Neural cell (in vitro differentiated cells): ENCODE measurements around the gene ADCY4. TPM values are rescaled to one million over a fixed set of nuclear protein-coding genes. Genes with fewer than 3 reads are reported as not detected.

ENCODE experiments used
- H2AFZ ChIP-seq: fragments of 200-600, 300-800 bp; sonication (generic), shearing (Covaris generic); 2 replicates; pipeline ENCODE4 v1.6.0; 2014; ENCODE audit warnings: low read depth, mild to moderate bottlenecking, antibody characterized with exemption, low read length, moderate library complexity
- H3F3A ChIP-seq: fragments of 200-600 bp; shearing (Covaris generic); 2 replicates; pipeline ENCODE4 v1.6.1; 2016; ENCODE audit warnings: mild to moderate bottlenecking, moderate library complexity, mixed read lengths, antibody characterized with exemption, low read length; ENCODE audit not compliant: insufficient read depth, poor library complexity, severe bottlenecking
- H3K27ac ChIP-seq: fragments of 200-600, 300-800 bp; sonication (generic), shearing (Covaris generic); 2 replicates; pipeline ENCODE4 v1.5.1; 2014; ENCODE audit warnings: mild to moderate bottlenecking, low read length, moderate library complexity
- H3K27me3 ChIP-seq: fragments of 300-800, 200-600 bp; sonication (generic), shearing (Covaris generic); 2 replicates; pipeline ENCODE4 v1.6.0; 2014; ENCODE audit warnings: mild to moderate bottlenecking, low read depth, low read length, moderate library complexity; ENCODE audit not compliant: insufficient read depth
- H3K36me3 ChIP-seq: fragments of 300-800, 200-600 bp; sonication (generic), shearing (Covaris generic); 2 replicates; pipeline ENCODE4 v1.5.1; 2014; ENCODE audit warnings: mild to moderate bottlenecking, antibody characterized with exemption, low read length, moderate library complexity; ENCODE audit not compliant: insufficient read depth
- H3K4me2 ChIP-seq: fragments of 300-800, 200-600 bp; sonication (generic), shearing (Covaris generic); 2 replicates; pipeline ENCODE4 v1.6.0; 2014; ENCODE audit warnings: mild to moderate bottlenecking, low read length
- H3K4me3 ChIP-seq: fragments of 300-800, 200-600 bp; sonication (generic), shearing (Covaris generic); 2 replicates; pipeline ENCODE4 v1.5.1; 2014; ENCODE audit warnings: mild to moderate bottlenecking, low read length, moderate library complexity
- H3K79me2 ChIP-seq: fragments of 200-600 bp; shearing (Covaris generic); replicated peaks from 2 replicates; pipeline ENCODE4 v1.6.0; 2014; ENCODE audit warnings: mild to moderate bottlenecking, low read length, moderate library complexity; ENCODE audit not compliant: insufficient read depth
- H3K9ac ChIP-seq: fragments of 300-800, 200-600 bp; sonication (generic), shearing (Covaris generic); 2 replicates; pipeline ENCODE4 v1.6.1; 2016; ENCODE audit warnings: mild to moderate bottlenecking, low read length, mixed read lengths
- H3K9me2 ChIP-seq: fragments of 200-600 bp; shearing (Covaris generic); 2 replicates; pipeline ENCODE4 v1.6.1; 2016; ENCODE audit warnings: mild to moderate bottlenecking, low read length, mixed read lengths; ENCODE audit not compliant: insufficient read depth
- H3K9me3 ChIP-seq: fragments of 200-600, 300-800 bp; sonication (generic), shearing (Covaris generic); 2 replicates; pipeline ENCODE4 v1.6.1; 2016; ENCODE audit warnings: mild to moderate bottlenecking, mixed run types, low read length, moderate library complexity, mixed read lengths
- H4K20me1 ChIP-seq: fragments of 200-600 bp; shearing (Covaris generic); 2 replicates; pipeline ENCODE4 v1.6.1; 2016; ENCODE audit warnings: mild to moderate bottlenecking, mixed run types; ENCODE audit not compliant: insufficient read depth
- EP300 ChIP-seq: fragments of 450-650 bp; conservative IDR thresholded peaks from 2 replicates; pipeline ENCODE4 v1.6.1; 2014; ENCODE audit warnings: antibody characterized with exemption, mild to moderate bottlenecking, moderate library complexity; ENCODE audit not compliant: poor library complexity, severe bottlenecking
- EZH2 ChIP-seq: fragments of 200-600, 300-800 bp; shearing (Covaris generic), sonication (generic); IDR thresholded peaks from 2 replicates; pipeline ENCODE4 v1.6.1; 2014; ENCODE audit warnings: antibody characterized with exemption, low read length, borderline replicate concordance, mild to moderate bottlenecking; ENCODE audit not compliant: insufficient read depth, poor library complexity, severe bottlenecking
- MXI1 ChIP-seq: fragments of 450-650 bp; conservative IDR thresholded peaks from 2 replicates; pipeline ENCODE4 v1.6.1; 2014; ENCODE audit warnings: antibody characterized with exemption, mild to moderate bottlenecking; ENCODE audit not compliant: poor library complexity, severe bottlenecking
- POLR2AphosphoS5 ChIP-seq: IDR thresholded peaks from 2 replicates; pipeline ENCODE4 v1.6.1; 2012
- RAD21 ChIP-seq: fragments of 450-650 bp; conservative IDR thresholded peaks from 2 replicates; pipeline ENCODE4 v1.6.1; 2014; ENCODE audit warnings: antibody characterized with exemption, mild to moderate bottlenecking, moderate library complexity
- SMC3 ChIP-seq: fragments of 450-650 bp; conservative IDR thresholded peaks from 2 replicates; pipeline ENCODE4 v1.6.1; 2014; ENCODE audit warnings: antibody characterized with exemption, mild to moderate bottlenecking, moderate library complexity; ENCODE audit not compliant: poor library complexity
- TAF1 ChIP-seq: IDR thresholded peaks from 2 replicates; pipeline ENCODE4 v1.6.1; 2012; ENCODE audit warnings: low read depth
- polyA plus RNA-seq: library from polyadenylated mRNA; depleted of rRNA; stranded (reverse); fragments of >200 nt; gene quantifications from 2 replicates; pipeline ENCODE4 v1.2.3, GENCODE V29; 2014
- TF ChIP-seq, protein P1 (sequence below): fragments of 450-650 bp; IDR thresholded peaks from 2 replicates; pipeline ENCODE4 v1.5.1; 2014; ENCODE audit warnings: antibody characterized with exemption, mild to moderate bottlenecking, moderate library complexity; ENCODE audit not compliant: poor library complexity, severe bottlenecking
- TF ChIP-seq, protein P2 (sequence below): IDR thresholded peaks from 2 replicates; pipeline ENCODE4 v1.6.1; 2012; ENCODE audit warnings: borderline replicate concordance

Gene ADCY4
- polyA plus RNA-seq, 1 donor from 2014 or later: not detected

- H3K4me3 ChIP-seq: no peak overlapping the region
- H3K36me3 ChIP-seq: no peaks in the 10 kb centered on the region
- H3F3A ChIP-seq: no peaks in the 10 kb centered on the region
- TF ChIP-seq MXI1 (no peak), POLR2AphosphoS5 (no peak), EZH2 (no peak), SMC3 (no peak), RAD21 (no peak), TAF1 (no peak)
- TF ChIP-seq, protein P1, sequence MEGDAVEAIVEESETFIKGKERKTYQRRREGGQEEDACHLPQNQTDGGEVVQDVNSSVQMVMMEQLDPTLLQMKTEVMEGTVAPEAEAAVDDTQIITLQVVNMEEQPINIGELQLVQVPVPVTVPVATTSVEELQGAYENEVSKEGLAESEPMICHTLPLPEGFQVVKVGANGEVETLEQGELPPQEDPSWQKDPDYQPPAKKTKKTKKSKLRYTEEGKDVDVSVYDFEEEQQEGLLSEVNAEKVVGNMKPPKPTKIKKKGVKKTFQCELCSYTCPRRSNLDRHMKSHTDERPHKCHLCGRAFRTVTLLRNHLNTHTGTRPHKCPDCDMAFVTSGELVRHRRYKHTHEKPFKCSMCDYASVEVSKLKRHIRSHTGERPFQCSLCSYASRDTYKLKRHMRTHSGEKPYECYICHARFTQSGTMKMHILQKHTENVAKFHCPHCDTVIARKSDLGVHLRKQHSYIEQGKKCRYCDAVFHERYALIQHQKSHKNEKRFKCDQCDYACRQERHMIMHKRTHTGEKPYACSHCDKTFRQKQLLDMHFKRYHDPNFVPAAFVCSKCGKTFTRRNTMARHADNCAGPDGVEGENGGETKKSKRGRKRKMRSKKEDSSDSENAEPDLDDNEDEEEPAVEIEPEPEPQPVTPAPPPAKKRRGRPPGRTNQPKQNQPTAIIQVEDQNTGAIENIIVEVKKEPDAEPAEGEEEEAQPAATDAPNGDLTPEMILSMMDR: no peak
- H3K4me2 ChIP-seq: no peak overlapping the region
- no peaks in the 10 kb centered on the region for H4K20me1 ChIP-seq
- H3K27me3 ChIP-seq: no peaks in the 10 kb centered on the region
- no peaks in the 10 kb centered on the region for H3K79me2 ChIP-seq
- H3K9ac ChIP-seq: no peak overlapping the region
- no peaks in the 10 kb centered on the region for H3K9me3 ChIP-seq
- no peak overlapping the region for H3K27ac ChIP-seq
- H3K9me2 ChIP-seq: no peaks in the 10 kb centered on the region
- no peak overlapping the region for H2AFZ ChIP-seq
Measured at GRCh38 chr14:24382064-24382371, 47.1 kb upstream of the ADCY4 start.

DNA sequence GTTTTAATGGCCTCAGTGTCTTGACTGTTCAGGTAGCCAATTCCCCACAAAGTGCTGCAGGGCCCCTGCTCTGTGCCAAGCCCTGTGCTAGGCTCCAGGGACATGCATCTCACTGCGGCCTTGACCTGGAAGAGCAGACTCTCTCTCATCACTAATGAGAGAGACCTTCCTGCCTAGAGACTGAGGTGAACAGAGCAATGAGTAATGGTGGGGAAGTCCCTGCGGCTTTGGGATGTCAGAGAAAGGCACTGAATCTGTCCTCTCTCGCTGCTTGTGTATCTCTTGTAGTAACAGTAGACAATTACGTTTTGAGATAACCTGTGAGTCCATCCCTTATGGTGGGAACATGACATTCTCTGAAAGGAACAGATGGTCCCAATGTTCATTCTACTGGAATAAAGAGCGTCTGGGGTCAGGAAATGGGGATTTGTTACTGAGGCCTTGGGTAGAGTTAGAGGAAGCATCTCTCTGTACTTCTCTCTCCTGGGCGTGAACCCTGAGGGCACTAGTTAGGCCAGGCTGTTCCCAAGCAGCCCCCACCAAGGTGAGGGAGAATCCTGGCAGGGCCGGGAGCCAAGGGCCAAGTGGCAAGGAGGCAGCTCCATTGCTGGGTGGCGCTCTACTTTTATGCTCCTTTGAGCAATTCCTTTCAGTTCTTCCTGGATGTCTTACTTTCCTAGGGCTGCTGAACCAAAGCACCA lies 46.6 kb upstream of the ADCY4 start:
- no peak overlapping the region for H3K9ac ChIP-seq
- H3K27me3 ChIP-seq: no peaks in the 10 kb centered on the region
- H3K9me3 ChIP-seq: no peaks in the 10 kb centered on the region
- H3F3A ChIP-seq: no peaks in the 10 kb centered on the region
- no peak for TF ChIP-seq TAF1
- TF ChIP-seq SMC3: no peak
- TF ChIP-seq POLR2AphosphoS5: no peak
- no peak for TF ChIP-seq MXI1
- no peak for TF ChIP-seq EZH2
- TF ChIP-seq EP300: no peak
- TF ChIP-seq RAD21: no peak
- TF ChIP-seq, protein P2, sequence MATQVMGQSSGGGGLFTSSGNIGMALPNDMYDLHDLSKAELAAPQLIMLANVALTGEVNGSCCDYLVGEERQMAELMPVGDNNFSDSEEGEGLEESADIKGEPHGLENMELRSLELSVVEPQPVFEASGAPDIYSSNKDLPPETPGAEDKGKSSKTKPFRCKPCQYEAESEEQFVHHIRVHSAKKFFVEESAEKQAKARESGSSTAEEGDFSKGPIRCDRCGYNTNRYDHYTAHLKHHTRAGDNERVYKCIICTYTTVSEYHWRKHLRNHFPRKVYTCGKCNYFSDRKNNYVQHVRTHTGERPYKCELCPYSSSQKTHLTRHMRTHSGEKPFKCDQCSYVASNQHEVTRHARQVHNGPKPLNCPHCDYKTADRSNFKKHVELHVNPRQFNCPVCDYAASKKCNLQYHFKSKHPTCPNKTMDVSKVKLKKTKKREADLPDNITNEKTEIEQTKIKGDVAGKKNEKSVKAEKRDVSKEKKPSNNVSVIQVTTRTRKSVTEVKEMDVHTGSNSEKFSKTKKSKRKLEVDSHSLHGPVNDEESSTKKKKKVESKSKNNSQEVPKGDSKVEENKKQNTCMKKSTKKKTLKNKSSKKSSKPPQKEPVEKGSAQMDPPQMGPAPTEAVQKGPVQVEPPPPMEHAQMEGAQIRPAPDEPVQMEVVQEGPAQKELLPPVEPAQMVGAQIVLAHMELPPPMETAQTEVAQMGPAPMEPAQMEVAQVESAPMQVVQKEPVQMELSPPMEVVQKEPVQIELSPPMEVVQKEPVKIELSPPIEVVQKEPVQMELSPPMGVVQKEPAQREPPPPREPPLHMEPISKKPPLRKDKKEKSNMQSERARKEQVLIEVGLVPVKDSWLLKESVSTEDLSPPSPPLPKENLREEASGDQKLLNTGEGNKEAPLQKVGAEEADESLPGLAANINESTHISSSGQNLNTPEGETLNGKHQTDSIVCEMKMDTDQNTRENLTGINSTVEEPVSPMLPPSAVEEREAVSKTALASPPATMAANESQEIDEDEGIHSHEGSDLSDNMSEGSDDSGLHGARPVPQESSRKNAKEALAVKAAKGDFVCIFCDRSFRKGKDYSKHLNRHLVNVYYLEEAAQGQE: no peak
- TF ChIP-seq, protein P1: no peak
- no peaks in the 10 kb centered on the region for H4K20me1 ChIP-seq
- H3K4me2 ChIP-seq: no peak overlapping the region
- H3K79me2 ChIP-seq: no peaks in the 10 kb centered on the region
- no peaks in the 10 kb centered on the region for H3K36me3 ChIP-seq
- no peak overlapping the region for H3K27ac ChIP-seq
- H2AFZ ChIP-seq: no peak overlapping the region
- H3K9me2 ChIP-seq: no peaks in the 10 kb centered on the region
- no peak overlapping the region for H3K4me3 ChIP-seq
